IMR-90 (cell line): ENCODE results near the gene DMD. TPM values are rescaled to one million over a fixed set of nuclear protein-coding genes. Genes with fewer than 3 reads are reported as not detected.
A peak's percentile ranks its signal among the peaks of the same experiment; 100 is the strongest.

Experiments
- ATAC-seq: fragments of 200-7000 bp; cut with Tn5 transposase; 2 replicates; pipeline ENCODE4 v1.9.1; 2020; ENCODE audit warnings: low read depth, mild to moderate bottlenecking, moderate library complexity
- BruUV-seq: library from RNA; stranded (reverse); fragments of 400-500 nt; replicated peaks from 2 replicates; lab custom pipeline; 2021; lab: Mats Ljungman, UMichigan
- CTCF ChIA-PET: fragments of 300-600 bp; formaldehyde crosslinking; extraction: SDS; loops from one replicate; lab custom pipeline; 2021; ENCODE audit warnings: antibody characterized with exemption; lab: Yijun Ruan, JAX
- POLR2A ChIA-PET: fragments of 300-600 bp; sonication (Branson Sonifier 250); formaldehyde crosslinking; loops from one replicate; lab custom pipeline; 2022; ENCODE audit warnings: antibody characterized with exemption; ENCODE audit not compliant: unreplicated experiment; lab: Charles Lee
- DNase-seq: peaks from one replicate; pipeline ENCODE4 v3.0.0; 2013
- H2AFZ ChIP-seq: replicated peaks from 2 replicates; pipeline ENCODE3; 2013; ENCODE audit warnings: low read length, mild to moderate bottlenecking; ENCODE audit not compliant: poor library complexity
- H2AK5ac ChIP-seq: 2 replicates; pipeline ENCODE4 v1.6.1; 2013; ENCODE audit warnings: low read depth, low read length, inconsistent platforms
- H2AK9ac ChIP-seq: replicated peaks from 2 replicates; pipeline ENCODE3; 2013; ENCODE audit warnings: mild to moderate bottlenecking, low read depth, low read length, moderate library complexity; ENCODE audit not compliant: poor library complexity
- H2BK120ac ChIP-seq: 2 replicates; pipeline ENCODE4 v1.6.1; 2013; ENCODE audit warnings: low read depth, low read length, inconsistent platforms
- H2BK15ac ChIP-seq: 3 replicates; pipeline ENCODE4 v1.6.1; 2013; ENCODE audit warnings: low read depth, low read length, inconsistent platforms
- H2BK20ac ChIP-seq: 2 replicates; pipeline ENCODE4 v1.6.1; 2013; ENCODE audit warnings: low read depth, mild to moderate bottlenecking, inconsistent platforms, low read length, moderate library complexity
- H2BK5ac ChIP-seq: 2 replicates; pipeline ENCODE4 v1.6.1; 2013; ENCODE audit warnings: mild to moderate bottlenecking, low read depth, low read length, inconsistent platforms; ENCODE audit not compliant: poor library complexity, severe bottlenecking
- H3K14ac ChIP-seq: replicated peaks from 2 replicates; pipeline ENCODE4 v1.6.1; 2013; ENCODE audit warnings: low read depth, low read length, inconsistent platforms
- H3K18ac ChIP-seq: 2 replicates; pipeline ENCODE4 v1.6.1; 2013; ENCODE audit warnings: low read depth, low read length, control low read depth
- H3K23ac ChIP-seq: 2 replicates; pipeline ENCODE4 v1.6.1; 2013; ENCODE audit warnings: low read depth, low read length, inconsistent platforms
- H3K27ac ChIP-seq: 2 replicates; pipeline ENCODE4 v1.5.1; 2013; ENCODE audit warnings: mild to moderate bottlenecking, control low read depth, low read length; ENCODE audit not compliant: insufficient read depth
- H3K27me3 ChIP-seq: 2 replicates; pipeline ENCODE4 v1.6.1; 2013; ENCODE audit warnings: low read length; ENCODE audit not compliant: control insufficient read depth, insufficient read depth
- H3K36me3 ChIP-seq: 2 replicates; pipeline ENCODE4 v1.6.1; 2013; ENCODE audit warnings: low read length, mixed read lengths; ENCODE audit not compliant: control insufficient read depth, insufficient read depth
- H3K4ac ChIP-seq: 2 replicates; pipeline ENCODE4 v1.6.1; 2013; ENCODE audit warnings: low read depth, low read length, inconsistent platforms
- H3K4me1 ChIP-seq: 2 replicates; pipeline ENCODE4 v1.6.1; 2013; ENCODE audit warnings: low read length, mixed read lengths; ENCODE audit not compliant: control insufficient read depth, insufficient read depth
- H3K4me2 ChIP-seq: 2 replicates; pipeline ENCODE4 v1.6.1; 2013; ENCODE audit warnings: low read depth, mild to moderate bottlenecking, control low read depth, low read length, moderate library complexity
- H3K4me3 ChIP-seq: 2 replicates; pipeline ENCODE4 v1.5.1; 2013; ENCODE audit warnings: low read depth, mild to moderate bottlenecking, control low read depth, low read length, moderate library complexity; ENCODE audit not compliant: insufficient read depth
- H3K56ac ChIP-seq: 2 replicates; pipeline ENCODE4 v1.6.1; 2013; ENCODE audit warnings: low read length, inconsistent platforms; ENCODE audit not compliant: insufficient read depth; ENCODE audit errors: extremely low read depth
- H3K79me1 ChIP-seq, 2 experiments: 2 replicates each; pipeline ENCODE4 v1.6.1; 2013; ENCODE audit warnings: low read length in 2 of 2, inconsistent platforms in 1 of 2, low read depth in 1 of 2
- H3K9ac ChIP-seq: 2 replicates; pipeline ENCODE4 v1.6.1; 2013; ENCODE audit warnings: low read depth, low read length, control low read depth
- H3K9me1 ChIP-seq: 2 replicates; pipeline ENCODE4 v1.6.1; 2013; ENCODE audit warnings: low read length, inconsistent platforms; ENCODE audit not compliant: insufficient read depth
- H3K9me3 ChIP-seq: 2 replicates; pipeline ENCODE4 v1.6.1; 2013; ENCODE audit warnings: low read length; ENCODE audit not compliant: control insufficient read depth, insufficient read depth
- H4K20me1 ChIP-seq: 2 replicates; pipeline ENCODE4 v1.6.1; 2013; ENCODE audit warnings: low read length, inconsistent platforms; ENCODE audit not compliant: insufficient read depth
- H4K5ac ChIP-seq: 2 replicates; pipeline ENCODE4 v1.6.1; 2013; ENCODE audit warnings: mild to moderate bottlenecking, low read depth, low read length, control low read depth
- H4K8ac ChIP-seq, 2 experiments: 2 replicates each; pipeline ENCODE4 v1.6.1; 2013; ENCODE audit warnings: low read depth in 2 of 2, low read length in 2 of 2, control low read depth in 1 of 2, inconsistent platforms in 1 of 2
- H4K91ac ChIP-seq: 2 replicates; pipeline ENCODE4 v1.6.1; 2013; ENCODE audit warnings: low read depth, low read length, inconsistent platforms; ENCODE audit not compliant: insufficient read depth
- BHLHE40 ChIP-seq: fragments of 150-350 bp; IDR thresholded peaks from 2 replicates; pipeline ENCODE4 v1.6.1; 2016; ENCODE audit warnings: mild to moderate bottlenecking, low read depth, low read length
- CEBPB ChIP-seq: IDR thresholded peaks from 2 replicates; pipeline ENCODE4 v1.6.1; 2012; ENCODE audit warnings: low read depth, low read length, improper control_type of control experiment
- MXI1 ChIP-seq: IDR thresholded peaks from 2 replicates; pipeline ENCODE4 v1.6.1; 2012; ENCODE audit warnings: low read depth, mild to moderate bottlenecking, low read length, moderate library complexity, borderline replicate concordance
- WGBS, 2 experiments: methylation state at CpG; one replicate each; pipeline versions ENCODE4 v1.1.5 to v1.1.7; 2013; ENCODE audit warnings: missing lambda C conversion rate in 2 of 2; ENCODE audit not compliant: insufficient read length in 1 of 2; ENCODE audit errors: extremely low coverage in 2 of 2; 5-methylcytosine and 5-hydroxymethylcytosine counted together
- dilution Hi-C: fragments of 300-500 bp; cut with HindIII; formaldehyde crosslinking; loops from one replicate; pipeline ENCODE4 v1.14.3; 2018; ENCODE audit warnings: low sequenced_read_pairs; ENCODE audit not compliant: unreplicated experiment
- in situ Hi-C: fragments of 300-500 bp; cut with MboI; formaldehyde crosslinking; loops from 3 replicates; pipeline ENCODE4 v1.14.3; 2019; ENCODE audit warnings: low sequenced_read_pairs, inconsistent platforms, mixed read lengths
- intact Hi-C: fragments of 100-400 bp; cut with micrococcal nuclease; formaldehyde crosslinking; loops from 2 replicates; pipeline ENCODE4 v1.10.0; 2022
- polyA plus RNA-seq, 3 experiments: library from polyadenylated mRNA; depleted of rRNA; stranded (reverse); fragments of >200 nt; gene quantifications; 2 replicates each; pipeline ENCODE4 v1.2.3, GENCODE V29; 2012; ENCODE audit warnings: low replicate concordance in 1 of 3
- total RNA-seq: library from RNA; depleted of rRNA; stranded (reverse); fragments of >200 nt; gene quantifications from 2 replicates; pipeline ENCODE4 v1.2.3, GENCODE V29; 2012

The DMD gene
- total and polyA plus RNA-seq, 2 of the 4 experiments (the other 2 are of a cell fraction), result 6.6 to 11.8 TPM

DNA sequence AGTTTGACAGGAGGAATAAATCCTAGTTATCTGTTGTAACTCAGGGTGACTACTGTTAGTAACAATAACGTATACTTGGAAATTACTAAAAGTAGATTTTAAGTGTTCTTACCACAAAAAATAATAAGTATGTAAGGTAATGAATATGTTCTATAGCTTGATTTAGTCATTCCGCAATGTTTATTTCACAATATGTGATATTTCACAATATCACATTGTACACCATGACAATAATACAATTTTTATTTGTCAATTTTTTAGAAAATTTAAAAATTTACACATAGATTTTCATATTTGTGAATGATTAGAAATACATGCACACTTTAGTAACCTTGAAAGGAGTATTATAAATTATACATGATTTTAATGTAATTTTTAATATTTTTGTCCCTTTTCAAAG lies 1326.8 kb downstream of the DMD start:
- Histone ChIP-seq H2AFZ (no peak overlapping the region), H4K20me1 (no peaks in the 10 kb centered on the region), H2AK9ac (no peak overlapping the region), H3K79me1 (no peaks in the 10 kb centered on the region), H3K9ac (no peak overlapping the region), H3K4me2 (no peak overlapping the region), H3K27me3 (no peaks in the 10 kb centered on the region), H2BK5ac (no peak overlapping the region), H2BK20ac (no peak overlapping the region), H3K4ac (no peak overlapping the region), H3K9me1 (no peaks in the 10 kb centered on the region), H3K56ac (no peak overlapping the region), H3K14ac (no peak overlapping the region), H2BK120ac (no peak overlapping the region), H3K23ac (no peak overlapping the region), H3K18ac (no peak overlapping the region), H4K8ac (no peak overlapping the region), H4K5ac (no peak overlapping the region), H3K4me3 (no peak overlapping the region), H3K27ac (no peak overlapping the region), H4K91ac (no peak overlapping the region), H3K9me3 (no peaks in the 10 kb centered on the region), H2BK15ac (no peak overlapping the region), H2AK5ac (no peak overlapping the region), H3K36me3 (no peaks in the 10 kb centered on the region), H3K4me1 (no peaks in the 10 kb centered on the region)
- in situ Hi-C loops, result no loop called here
- ChIA-PET CTCF (no interaction called here), POLR2A (no interaction called here)
- BruUV-seq, result no TSS peak
- intact Hi-C loops, result no loop called here
- no peak for ATAC-seq
- dilution Hi-C loops, result no loop called here
- DNase-seq, result no peak
- no CpG with 5 or more reads among the region's 2 CpGs for WGBS, 2 experiments
- TF ChIP-seq MXI1, result no peak
- peak; percentile 68 for TF ChIP-seq CEBPB
- no peak for TF ChIP-seq BHLHE40
